ENCODE measurements around the gene TEX19.

The TEX19 gene

GRCh38 chr17:82388922-82389283, 29.9 kb downstream of the TEX19 start:
- DNase-seq: no peak
- Mint-ChIP-seq H3K4me1 (peaks cover 7% of the 10 kb centered on the region), H3K36me3 (peaks cover 2% of the 10 kb centered on the region), H3K27me3 (peaks cover 35% of the 10 kb centered on the region), H3K27ac (no peak overlapping the region), H3K9me3 (no peaks in the 10 kb centered on the region), H3K4me3 (no peak overlapping the region)
- CTCF ChIA-PET: no interaction called here

- peaks cover 7% of the 10 kb centered on the region for H3K4me1 Mint-ChIP-seq
- CTCF ChIA-PET: no interaction called here
- no peak overlapping the region for H3K27ac Mint-ChIP-seq
- peaks cover 2% of the 10 kb centered on the region for H3K36me3 Mint-ChIP-seq
- no peak for DNase-seq
- no peaks in the 10 kb centered on the region for H3K9me3 Mint-ChIP-seq
- no peak overlapping the region for H3K4me3 Mint-ChIP-seq
- H3K27me3 Mint-ChIP-seq: peaks cover 31% of the 10 kb centered on the region
Measured at GRCh38 chr17:82389379-82389778, 30.3 kb downstream of the TEX19 start.

- H3K4me3 Mint-ChIP-seq: no peak overlapping the region
- H3K4me1 Mint-ChIP-seq: peaks cover 7% of the 10 kb centered on the region
- H3K9me3 Mint-ChIP-seq: no peaks in the 10 kb centered on the region
- peaks cover 2% of the 10 kb centered on the region for H3K36me3 Mint-ChIP-seq
- H3K27ac Mint-ChIP-seq: no peak overlapping the region
- CTCF ChIA-PET: no interaction called here
- peaks cover 22% of the 10 kb centered on the region for H3K27me3 Mint-ChIP-seq
- no peak for DNase-seq
Measured at GRCh38 chr17:82390015-82390859, 31.2 kb downstream of the TEX19 start.

GRCh38 chr17:82390860-82391435, 31.9 kb downstream of the TEX19 start:
- peaks cover 2% of the 10 kb centered on the region for H3K36me3 Mint-ChIP-seq
- peaks cover 7% of the 10 kb centered on the region for H3K4me1 Mint-ChIP-seq
- CTCF ChIA-PET: no interaction called here
- H3K27me3 Mint-ChIP-seq: peaks cover 17% of the 10 kb centered on the region
- no peak for DNase-seq
- H3K4me3 Mint-ChIP-seq: no peak overlapping the region
- no peak overlapping the region for H3K27ac Mint-ChIP-seq
- H3K9me3 Mint-ChIP-seq: no peaks in the 10 kb centered on the region

- DNase-seq: no peak
- no peaks in the 10 kb centered on the region for H3K9me3 Mint-ChIP-seq
- H3K27me3 Mint-ChIP-seq: peaks cover 13% of the 10 kb centered on the region
- CTCF ChIA-PET: no interaction called here
- peaks cover 2% of the 10 kb centered on the region for H3K36me3 Mint-ChIP-seq
- no peak overlapping the region for H3K4me3 Mint-ChIP-seq
- peaks cover 7% of the 10 kb centered on the region for H3K4me1 Mint-ChIP-seq
- H3K27ac Mint-ChIP-seq: no peak overlapping the region
Measured at GRCh38 chr17:82391496-82392066, 32.5 kb downstream of the TEX19 start.

- CTCF ChIA-PET: no interaction called here
- DNase-seq: no peak
- Mint-ChIP-seq H3K4me3 (no peak overlapping the region), H3K36me3 (peaks cover 2% of the 10 kb centered on the region), H3K27ac (no peak overlapping the region), H3K9me3 (no peaks in the 10 kb centered on the region), H3K27me3 (peaks cover 7% of the 10 kb centered on the region), H3K4me1 (peaks cover 3% of the 10 kb centered on the region)
Measured at GRCh38 chr17:82392209-82392920, 33.3 kb downstream of the TEX19 start.

- peaks cover 2% of the 10 kb centered on the region for H3K36me3 Mint-ChIP-seq
- no peak overlapping the region for H3K27ac Mint-ChIP-seq
- CTCF ChIA-PET: no interaction called here
- no peak for DNase-seq
- H3K9me3 Mint-ChIP-seq: no peaks in the 10 kb centered on the region
- H3K4me3 Mint-ChIP-seq: no peak overlapping the region
- peaks cover under 1% of the 10 kb centered on the region for H3K27me3 Mint-ChIP-seq
- no peaks in the 10 kb centered on the region for H3K4me1 Mint-ChIP-seq
Measured at GRCh38 chr17:82392941-82393340, 33.9 kb downstream of the TEX19 start.

GRCh38 chr17:82394278-82394677, 35.2 kb downstream of the TEX19 start:
- H3K36me3 Mint-ChIP-seq: peaks cover 2% of the 10 kb centered on the region
- H3K27ac Mint-ChIP-seq: no peak overlapping the region
- DNase-seq: no peak
- H3K4me1 Mint-ChIP-seq: no peaks in the 10 kb centered on the region
- H3K27me3 Mint-ChIP-seq: no peaks in the 10 kb centered on the region
- no peak overlapping the region for H3K4me3 Mint-ChIP-seq
- CTCF ChIA-PET: interaction anchor here (1.1 kb wide), 1 partner anchor 43 kb away, joined by 3 read pairs; no protein-coding TSS in a partner anchor
- no peaks in the 10 kb centered on the region for H3K9me3 Mint-ChIP-seq

GRCh38 chr17:82396601-82397435, 37.8 kb downstream of the TEX19 start:
- Mint-ChIP-seq H3K27me3 (no peaks in the 10 kb centered on the region), H3K27ac (no peak overlapping the region), H3K4me1 (peaks cover 18% of the 10 kb centered on the region), H3K4me3 (no peak overlapping the region), H3K9me3 (no peaks in the 10 kb centered on the region), H3K36me3 (peaks cover 7% of the 10 kb centered on the region)
- DNase-seq: no peak
- CTCF ChIA-PET: no interaction called here

- Mint-ChIP-seq H3K27ac (no peak overlapping the region), H3K4me3 (no peak overlapping the region), H3K27me3 (no peaks in the 10 kb centered on the region), H3K4me1 (peaks cover 22% of the 10 kb centered on the region), H3K36me3 (peaks cover 8% of the 10 kb centered on the region), H3K9me3 (no peaks in the 10 kb centered on the region)
- DNase-seq: no peak
- CTCF ChIA-PET: interaction anchor here (1.5 kb wide), 1 partner anchor 25 kb away, joined by 4 read pairs; no protein-coding TSS in a partner anchor
Measured at GRCh38 chr17:82397449-82398335, 38.6 kb downstream of the TEX19 start.

- Mint-ChIP-seq H3K9me3 (no peaks in the 10 kb centered on the region), H3K36me3 (peaks cover 14% of the 10 kb centered on the region), H3K27ac (no peak overlapping the region), H3K27me3 (no peaks in the 10 kb centered on the region), H3K4me3 (no peak overlapping the region), H3K4me1 (peaks cover 22% of the 10 kb centered on the region)
- no peak for DNase-seq
- CTCF ChIA-PET: interaction anchor here (0.9 to 1.7 kb wide), 3 partner anchors 24 to 48 kb away, joined by 4 to 6 read pairs (median 4); no protein-coding TSS in a partner anchor
Measured at GRCh38 chr17:82399041-82399441, 40.0 kb downstream of the TEX19 start.

GRCh38 chr17:82399601-82400101, 40.6 kb downstream of the TEX19 start:
- no peaks in the 10 kb centered on the region for H3K27me3 Mint-ChIP-seq
- H3K36me3 Mint-ChIP-seq: peaks cover 14% of the 10 kb centered on the region
- CTCF ChIA-PET: interaction anchor here (0.5 to 1.7 kb wide), 4 partner anchors 10 to 49 kb away, joined by 3 to 6 read pairs (median 4); no protein-coding TSS in a partner anchor
- H3K9me3 Mint-ChIP-seq: no peaks in the 10 kb centered on the region
- no peak for DNase-seq
- H3K4me1 Mint-ChIP-seq: peaks cover 22% of the 10 kb centered on the region
- no peak overlapping the region for H3K27ac Mint-ChIP-seq
- H3K4me3 Mint-ChIP-seq: no peak overlapping the region

- CTCF ChIA-PET: interaction anchor here (0.5 to 1.7 kb wide), 3 partner anchors 10 to 25 kb away, joined by 3 to 6 read pairs (median 5); no protein-coding TSS in a partner anchor
- Mint-ChIP-seq H3K4me1 (peaks cover 22% of the 10 kb centered on the region), H3K36me3 (peaks cover 15% of the 10 kb centered on the region), H3K4me3 (no peak overlapping the region), H3K27me3 (no peaks in the 10 kb centered on the region), H3K27ac (no peak overlapping the region), H3K9me3 (no peaks in the 10 kb centered on the region)
- DNase-seq: no peak
Measured at GRCh38 chr17:82400206-82400605, 41.2 kb downstream of the TEX19 start.
